LNCaP clone FGC (cell line): ENCODE data around the gene NCOA5.

Experiments
- DNase-seq: peaks from one replicate; pipeline ENCODE4 v3.0.0-alpha.2; 2011; ENCODE audit warnings: low read depth
- H3K4me3 ChIP-seq: 2 replicates; pipeline ENCODE4 v1.5.1; 2011; ENCODE audit warnings: mild to moderate bottlenecking, low read depth, low read length, control low read depth
- TF ChIP-seq, protein P1 (sequence below): IDR thresholded peaks from 2 replicates; pipeline ENCODE4 v1.5.1; 2012; ENCODE audit warnings: mild to moderate bottlenecking; ENCODE audit not compliant: control insufficient read depth, insufficient read depth; ENCODE audit errors: extremely low read depth

NCOA5 gene

DNA sequence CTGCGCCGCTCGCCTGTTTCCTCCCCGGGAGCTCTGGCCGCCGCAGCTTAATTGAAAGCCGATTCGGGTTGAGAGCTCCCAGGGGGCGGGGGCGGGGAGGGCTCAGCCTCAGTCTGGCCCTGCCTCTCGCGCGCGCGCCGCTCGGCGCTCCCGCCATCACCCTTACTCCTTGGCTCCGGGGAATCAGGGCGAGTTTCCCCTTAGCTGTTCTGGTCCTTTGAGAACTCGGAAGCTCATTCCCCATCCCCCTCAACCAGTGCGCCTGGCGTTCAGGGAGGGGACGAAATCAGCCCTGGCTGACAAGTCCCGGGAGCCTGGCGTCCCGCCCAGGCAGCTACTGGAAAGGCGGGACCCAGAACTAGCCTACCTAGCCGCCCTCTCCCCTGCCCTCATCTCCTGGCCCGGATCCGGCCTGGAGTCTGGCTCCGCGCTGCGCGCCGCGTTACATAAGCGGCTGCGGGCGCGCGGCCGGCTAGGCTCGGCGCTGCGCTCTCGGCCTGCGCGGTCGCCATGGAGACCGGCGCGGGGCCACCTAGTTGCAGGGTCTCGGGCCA is 58.0 kb downstream of the NCOA5 start:
- H3K4me3 ChIP-seq, result no peak overlapping the region
- no peak for DNase-seq
- TF ChIP-seq, protein P1, sequence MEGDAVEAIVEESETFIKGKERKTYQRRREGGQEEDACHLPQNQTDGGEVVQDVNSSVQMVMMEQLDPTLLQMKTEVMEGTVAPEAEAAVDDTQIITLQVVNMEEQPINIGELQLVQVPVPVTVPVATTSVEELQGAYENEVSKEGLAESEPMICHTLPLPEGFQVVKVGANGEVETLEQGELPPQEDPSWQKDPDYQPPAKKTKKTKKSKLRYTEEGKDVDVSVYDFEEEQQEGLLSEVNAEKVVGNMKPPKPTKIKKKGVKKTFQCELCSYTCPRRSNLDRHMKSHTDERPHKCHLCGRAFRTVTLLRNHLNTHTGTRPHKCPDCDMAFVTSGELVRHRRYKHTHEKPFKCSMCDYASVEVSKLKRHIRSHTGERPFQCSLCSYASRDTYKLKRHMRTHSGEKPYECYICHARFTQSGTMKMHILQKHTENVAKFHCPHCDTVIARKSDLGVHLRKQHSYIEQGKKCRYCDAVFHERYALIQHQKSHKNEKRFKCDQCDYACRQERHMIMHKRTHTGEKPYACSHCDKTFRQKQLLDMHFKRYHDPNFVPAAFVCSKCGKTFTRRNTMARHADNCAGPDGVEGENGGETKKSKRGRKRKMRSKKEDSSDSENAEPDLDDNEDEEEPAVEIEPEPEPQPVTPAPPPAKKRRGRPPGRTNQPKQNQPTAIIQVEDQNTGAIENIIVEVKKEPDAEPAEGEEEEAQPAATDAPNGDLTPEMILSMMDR, result no peak

DNA sequence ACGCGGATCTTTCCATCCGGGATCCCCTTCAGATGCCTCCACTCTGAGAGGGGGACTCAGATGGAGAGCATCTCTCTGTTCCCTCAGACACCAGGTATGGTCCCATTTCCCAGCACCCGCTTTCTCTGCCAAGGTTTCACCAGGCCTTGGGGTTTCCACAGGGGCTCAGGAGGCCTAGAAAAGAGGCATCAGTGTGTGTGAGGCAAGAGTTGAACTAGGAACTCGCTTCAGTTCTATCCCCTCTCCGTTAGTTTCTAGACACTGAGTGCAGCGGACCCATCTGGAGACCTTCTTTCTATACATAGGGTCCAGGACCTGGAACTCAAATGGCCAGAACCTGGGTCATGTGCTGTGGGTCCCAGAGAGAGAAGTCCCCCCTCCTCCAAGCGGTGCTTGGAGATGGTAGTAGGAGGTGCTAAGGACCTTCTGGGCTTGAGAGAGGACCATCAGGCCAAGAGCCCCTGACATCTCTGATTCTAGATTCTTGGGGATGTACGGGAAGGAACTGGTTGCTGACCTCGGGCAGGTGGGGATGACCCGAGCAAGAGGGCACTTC is 58.7 kb downstream of the NCOA5 start:
- TF ChIP-seq, protein P1, result no peak
- no peak overlapping the region for H3K4me3 ChIP-seq
- DNase-seq, result no peak

DNA sequence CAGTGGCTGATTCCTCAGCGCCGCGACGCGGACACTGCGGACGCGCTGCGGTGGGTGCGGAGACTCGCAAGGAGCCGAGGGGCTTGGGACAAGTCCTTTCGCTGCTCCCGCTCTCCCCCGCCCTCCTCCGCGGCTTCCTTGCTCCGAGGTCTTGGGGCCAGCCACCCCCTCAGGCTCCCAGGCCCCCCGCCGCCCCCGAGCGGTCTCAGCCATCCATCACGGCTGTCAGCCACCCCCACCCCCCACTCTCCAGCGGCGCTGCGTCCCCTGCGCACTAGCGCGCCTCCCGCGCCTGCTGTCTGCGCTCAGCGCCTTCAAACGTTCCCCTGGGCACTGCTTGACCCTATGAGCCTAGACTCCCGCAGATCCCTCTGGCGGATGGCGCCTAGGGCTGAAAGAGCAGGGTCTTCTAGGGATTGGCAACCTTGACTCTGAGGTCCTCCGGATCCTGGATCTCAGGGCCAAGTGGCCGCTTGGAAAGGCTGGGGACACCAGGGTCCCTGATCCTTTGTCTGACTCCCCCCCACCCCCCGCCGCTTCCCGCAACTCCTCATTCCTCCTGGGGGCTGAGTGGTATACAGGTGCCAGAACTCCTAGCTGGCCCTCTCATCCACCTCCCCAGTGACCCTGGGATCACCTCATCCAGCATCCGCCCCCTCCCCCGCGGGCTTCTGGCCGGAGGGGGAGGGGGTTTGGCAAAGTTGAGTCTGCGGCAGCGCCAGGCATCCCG is 59.3 kb downstream of the NCOA5 start:
- no peak overlapping the region for H3K4me3 ChIP-seq
- TF ChIP-seq, protein P1, result no peak
- DNase-seq, result no peak

DNA sequence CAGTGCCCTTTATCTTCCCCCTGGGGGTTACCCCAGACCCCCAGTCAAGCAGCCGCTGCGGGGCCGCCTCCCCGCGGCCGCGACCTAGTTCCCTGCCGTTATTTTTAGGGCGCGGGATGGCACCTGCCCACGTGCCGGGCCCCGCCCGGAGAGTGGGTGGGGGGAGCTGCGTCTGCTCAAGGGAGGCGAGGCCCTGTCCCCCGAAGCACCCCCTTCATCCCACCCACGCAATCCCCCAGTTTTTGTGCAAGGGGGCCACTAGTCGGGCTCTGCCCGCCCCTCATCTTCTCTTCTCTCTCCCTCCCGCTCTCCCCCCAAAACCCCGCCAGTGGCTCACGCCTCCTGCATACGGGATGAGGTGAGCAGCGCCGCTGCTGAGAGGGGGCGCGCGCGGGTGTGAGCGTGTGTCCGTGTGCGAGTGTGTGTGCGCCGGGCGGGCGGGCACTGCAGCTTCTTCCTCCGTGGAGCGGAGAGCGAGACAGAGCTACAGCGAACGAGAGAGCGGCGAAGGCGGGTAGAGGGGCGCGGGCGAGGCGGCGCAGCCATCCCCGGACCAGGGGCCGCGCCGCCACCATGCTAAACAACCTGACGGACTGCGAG is 60.9 kb downstream of the NCOA5 start, which contains the start of gene SLC12A5:
TSS of gene SLC12A5 (plus strand) at position 444 of the 600 bp plus-strand sequence. CDS start at position 574, 130 bp downstream.
- H3K4me3 ChIP-seq, result no peak within 1 kb of the TSS
- no peak for DNase-seq

DNA sequence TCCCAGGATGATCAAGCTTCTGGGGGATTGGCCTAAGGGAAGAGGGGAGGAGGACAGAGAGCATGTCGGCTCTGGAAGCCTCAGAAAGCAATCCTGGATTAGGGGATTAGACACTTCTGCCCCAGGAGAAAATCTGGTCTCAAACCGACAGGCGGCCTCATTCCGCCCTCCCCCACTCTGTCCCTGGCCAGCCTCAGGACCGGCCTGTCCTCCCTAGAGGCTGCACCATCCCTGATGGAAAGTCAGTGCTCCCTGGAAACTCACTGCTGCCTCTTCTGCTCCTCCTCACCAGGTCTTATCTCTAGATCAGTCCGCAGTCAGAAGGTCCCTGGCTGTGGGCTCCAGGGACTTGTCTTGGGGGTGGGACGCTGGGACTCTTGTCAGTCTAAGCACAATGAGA is 61.7 kb downstream of the NCOA5 start:
- H3K4me3 ChIP-seq, result no peak overlapping the region
- DNase-seq, result no peak

More for the DNA sequence above, 60.9 kb downstream of the NCOA5 start, which contains the start of gene SLC12A5:
- TF ChIP-seq, protein P1, result no peak

DNA sequence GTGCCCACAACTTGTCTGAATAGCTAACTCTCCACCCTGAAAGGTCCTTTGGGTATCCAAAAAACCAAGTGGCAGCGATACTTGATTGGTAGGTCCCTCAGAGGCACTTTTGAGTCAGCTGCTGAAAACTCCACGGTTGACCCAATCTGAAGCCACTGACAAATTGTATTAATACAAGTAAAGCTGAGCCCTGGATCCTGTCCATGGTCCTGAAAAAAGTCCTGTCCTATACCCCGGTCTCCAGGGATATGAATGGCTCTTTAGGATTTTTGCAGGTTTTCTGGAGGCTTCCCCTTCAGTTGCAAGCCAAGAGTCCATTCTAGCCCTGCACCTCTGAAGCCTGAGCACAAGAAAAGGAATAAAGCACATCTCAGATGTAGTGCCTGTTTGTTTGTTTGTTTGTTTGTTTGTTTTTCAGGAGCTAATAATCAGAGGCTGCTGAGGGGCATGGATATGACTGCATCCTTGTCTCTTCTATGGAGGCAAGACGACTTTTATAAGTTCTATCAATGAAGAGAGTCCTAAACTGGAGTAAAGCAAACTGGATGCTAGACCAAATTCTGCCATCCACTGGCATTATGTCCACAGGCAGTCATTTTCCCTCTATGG is 62.4 kb downstream of the NCOA5 start:
- DNase-seq, result no peak
- TF ChIP-seq, protein P1, result no peak
- no peak overlapping the region for H3K4me3 ChIP-seq

More for the DNA sequence above, 61.7 kb downstream of the NCOA5 start:
- TF ChIP-seq, protein P1, result no peak
